HG03354 (cell line): ENCODE results near the gene TOP3B.

Experiments
- ATAC-seq: cut with Tn5 transposase; IDR thresholded peaks from one replicate; pipeline ENCODE4 v1.9.1; 2021; ENCODE audit warnings: mild to moderate bottlenecking; ENCODE audit not compliant: unreplicated experiment, poor library complexity, severe bottlenecking

The TOP3B gene

GRCh38 chr22:22013559-22014284 is 31.1 kb upstream of the TOP3B start:
- ATAC-seq = no peak

DNA sequence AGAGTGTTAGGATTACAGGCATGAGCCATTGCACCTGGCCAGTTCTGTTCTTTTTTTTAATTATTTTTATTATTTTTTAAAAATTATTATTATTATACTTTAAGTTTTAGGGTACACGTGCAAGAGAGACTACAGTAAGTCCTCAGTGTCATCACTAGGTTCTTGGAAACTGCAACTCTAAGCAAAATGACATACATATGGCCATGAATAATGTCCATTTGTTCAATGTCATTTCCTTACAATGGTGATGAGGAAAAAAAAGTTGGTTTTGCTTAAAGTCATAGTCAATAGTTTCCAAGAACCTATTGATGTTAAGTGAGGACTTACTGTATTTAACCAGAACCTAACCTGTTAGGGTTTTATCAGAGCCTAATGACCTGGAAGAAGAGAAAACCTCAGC is 29.4 kb upstream of the TOP3B start:
- no peak for ATAC-seq

- no peak for ATAC-seq
Measured at GRCh38 chr22:22010358-22010757, 27.8 kb upstream of the TOP3B start.

DNA sequence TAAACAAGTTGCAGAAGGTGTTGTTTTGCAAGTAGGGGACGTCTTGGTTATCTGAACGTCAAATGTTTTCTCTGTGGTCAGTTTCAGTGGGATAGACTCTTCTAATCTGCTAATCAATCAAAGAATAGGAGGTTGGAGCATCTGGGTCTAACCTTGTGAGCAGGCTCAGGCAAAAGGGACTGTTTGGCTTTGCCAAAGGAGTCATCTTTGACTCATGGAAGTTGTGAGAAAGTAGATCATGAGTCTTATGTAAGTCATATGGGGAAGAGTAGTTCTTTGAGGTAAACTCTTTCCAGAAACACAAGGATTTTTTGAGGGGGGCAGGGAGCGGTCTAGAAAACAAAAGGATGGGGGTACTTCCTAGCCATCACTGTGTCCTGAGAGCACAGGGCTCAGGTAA is 27.1 kb upstream of the TOP3B start:
- no peak for ATAC-seq

DNA sequence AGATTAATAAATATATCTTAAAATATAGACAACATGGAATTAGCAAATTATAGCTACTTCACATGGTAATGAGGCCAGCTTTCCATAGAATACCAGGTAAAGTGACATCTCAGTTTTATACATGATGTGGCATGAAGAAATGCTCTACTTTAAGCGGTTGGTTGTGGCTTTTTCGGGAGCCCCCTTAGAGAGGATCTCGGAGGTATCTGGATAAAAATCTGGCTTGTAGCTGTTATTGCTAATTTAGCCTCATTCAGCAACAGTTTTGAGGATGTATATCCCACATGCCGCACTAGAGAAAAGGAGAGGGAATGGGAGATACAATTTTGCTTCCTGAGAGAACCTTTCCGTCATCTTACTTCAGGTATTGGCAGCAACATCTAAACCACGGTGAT is 24.0 kb upstream of the TOP3B start:
- ATAC-seq = no peak

GRCh38 chr22:22005945-22006595 is 23.5 kb upstream of the TOP3B start:
- ATAC-seq = no peak

DNA sequence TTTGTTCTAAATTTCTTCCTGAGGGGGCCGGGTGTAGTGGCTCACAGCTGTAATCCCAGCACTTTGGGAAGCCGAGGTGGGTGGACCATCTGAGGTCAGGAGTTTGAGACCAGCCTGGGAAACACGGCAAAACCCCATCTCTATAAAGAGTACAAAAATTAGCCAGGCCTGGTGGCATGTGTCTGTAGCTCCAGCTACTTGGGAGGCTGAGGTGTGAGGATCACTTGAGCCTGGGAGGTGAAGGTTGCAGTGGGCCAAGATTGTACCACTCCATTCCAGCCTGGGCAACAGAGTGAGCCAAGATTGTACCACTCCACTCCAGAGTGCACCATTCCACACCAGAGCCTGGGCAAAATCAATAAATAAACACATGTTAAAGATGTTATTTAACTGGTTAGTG is 20.6 kb upstream of the TOP3B start:
- ATAC-seq = no peak

GRCh38 chr22:22002526-22003055 is 20.0 kb upstream of the TOP3B start:
- no peak for ATAC-seq

- ATAC-seq = no peak
Measured at GRCh38 chr22:22001664-22002525, 19.3 kb upstream of the TOP3B start.

GRCh38 chr22:21998595-21999247 is 16.1 kb upstream of the TOP3B start:
- ATAC-seq = no peak

DNA sequence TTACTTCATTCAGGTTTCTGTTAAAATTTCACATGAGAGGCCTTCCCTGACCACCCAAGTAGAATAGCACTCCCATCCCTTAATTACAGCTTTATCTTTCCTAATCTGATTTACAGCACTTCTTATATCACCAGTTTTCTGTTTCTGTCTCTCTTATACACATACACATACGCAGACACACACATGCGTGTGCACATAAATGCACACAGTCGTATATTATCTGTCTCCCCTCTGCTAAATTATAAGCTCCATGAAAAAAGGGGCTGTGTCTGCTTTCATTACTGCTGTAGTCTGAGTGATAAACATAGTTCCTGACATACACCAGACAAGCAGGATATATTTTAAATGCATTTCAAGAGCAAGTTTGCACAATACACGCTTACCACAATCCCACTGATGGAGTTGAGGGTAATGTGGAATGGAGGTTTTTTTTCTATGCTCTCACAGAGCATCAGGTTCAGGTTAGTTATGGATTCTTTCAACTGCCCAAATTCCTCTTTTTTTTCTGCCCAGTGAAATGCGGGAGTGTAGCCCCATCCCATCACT is 13.7 kb upstream of the TOP3B start:
- ATAC-seq = no peak

GRCh38 chr22:21995660-21996059 is 13.1 kb upstream of the TOP3B start:
- ATAC-seq = no peak

DNA sequence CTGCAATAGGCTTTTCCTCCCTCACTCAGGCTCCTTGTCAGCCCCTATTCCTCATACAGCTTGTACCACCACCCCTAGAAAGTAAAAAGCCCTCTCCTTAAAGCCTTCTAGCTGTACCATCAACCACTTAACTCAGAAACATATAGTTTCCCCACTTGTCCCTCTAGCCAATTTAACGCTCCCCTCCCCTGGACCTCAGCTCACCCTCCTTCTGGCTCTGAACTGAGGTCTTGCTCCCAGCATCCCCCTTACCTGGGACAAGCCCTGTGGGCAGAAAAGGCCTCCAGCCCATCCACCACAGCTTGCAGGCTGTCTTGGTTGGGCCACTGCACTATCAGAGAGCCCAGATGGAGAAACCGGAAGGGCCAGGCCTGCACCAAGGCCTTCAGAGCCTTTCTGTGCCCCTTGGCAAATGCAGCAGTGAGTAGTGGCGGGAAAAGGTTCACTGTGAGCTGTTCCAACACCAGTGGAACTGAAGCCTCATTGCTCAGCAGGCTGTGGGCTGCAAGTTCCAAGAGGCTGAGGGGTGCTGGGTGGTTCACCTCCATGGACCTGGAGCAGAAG is 12.4 kb upstream of the TOP3B start:
- no peak for ATAC-seq

DNA sequence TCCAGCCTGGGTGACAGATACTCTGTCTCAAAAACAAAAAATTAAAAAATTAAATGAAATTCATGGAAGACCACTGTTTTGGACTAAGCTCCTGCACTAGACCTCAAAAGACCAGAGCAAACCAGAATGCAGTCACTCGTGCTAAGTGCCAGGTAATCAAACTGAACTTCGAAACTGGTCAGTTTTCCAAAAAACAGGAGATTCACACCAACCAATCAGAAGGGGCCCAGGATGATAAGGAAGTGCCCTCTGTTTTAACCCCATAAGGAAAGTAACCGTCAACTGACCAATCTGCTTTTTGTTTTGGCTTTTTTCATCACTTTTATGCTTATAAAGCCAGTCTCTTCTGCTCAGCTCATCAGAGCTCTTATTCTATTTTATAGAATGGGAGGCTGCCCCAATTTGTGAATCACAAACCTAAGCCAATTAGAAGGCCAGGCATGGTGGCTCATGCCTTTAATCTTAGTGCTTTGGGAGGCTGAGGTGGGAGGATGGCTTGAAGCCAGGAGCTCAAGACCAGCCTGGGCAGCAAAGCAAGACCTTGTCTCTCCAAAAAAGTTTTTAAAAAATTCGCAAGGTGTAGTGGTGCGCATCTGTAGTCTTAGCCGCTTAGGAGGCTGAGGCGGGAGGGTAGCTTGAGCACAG is 10.1 kb upstream of the TOP3B start:
- no peak for ATAC-seq

DNA sequence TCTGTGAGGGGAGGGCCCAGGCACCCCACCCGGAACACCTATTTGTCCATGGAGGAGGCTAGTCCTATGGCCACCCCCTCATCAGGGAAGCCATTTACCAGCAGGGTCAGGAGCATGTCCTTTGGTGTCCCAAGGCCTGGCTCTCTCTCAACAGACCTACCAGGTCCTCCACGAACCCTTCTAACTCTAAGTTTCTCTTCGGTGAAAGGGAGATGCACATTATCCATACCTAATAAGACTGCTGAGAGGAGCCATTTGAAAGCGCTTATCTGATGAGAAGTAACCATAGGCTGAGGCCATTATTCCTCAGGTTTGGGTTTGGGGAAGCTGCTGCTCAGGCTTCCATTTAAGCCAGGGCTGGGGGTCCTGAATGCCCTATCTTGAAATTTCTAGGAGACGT is 9.2 kb upstream of the TOP3B start:
- no peak for ATAC-seq

DNA sequence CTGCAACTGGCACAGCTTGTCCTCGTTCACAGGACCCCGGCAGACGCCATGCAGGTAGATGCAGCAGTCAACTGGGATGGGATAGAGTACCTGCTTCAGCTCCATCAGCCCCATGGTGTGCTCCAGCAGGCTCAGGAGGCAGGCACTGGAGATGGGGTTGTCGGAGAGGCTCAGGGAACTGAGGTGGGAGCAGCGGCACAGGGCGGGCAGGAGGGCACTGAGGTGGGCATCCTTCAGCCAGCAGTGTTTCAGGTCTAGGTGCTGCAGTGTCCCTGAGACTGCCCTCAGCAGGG is 8.7 kb upstream of the TOP3B start:
- ATAC-seq = no peak

DNA sequence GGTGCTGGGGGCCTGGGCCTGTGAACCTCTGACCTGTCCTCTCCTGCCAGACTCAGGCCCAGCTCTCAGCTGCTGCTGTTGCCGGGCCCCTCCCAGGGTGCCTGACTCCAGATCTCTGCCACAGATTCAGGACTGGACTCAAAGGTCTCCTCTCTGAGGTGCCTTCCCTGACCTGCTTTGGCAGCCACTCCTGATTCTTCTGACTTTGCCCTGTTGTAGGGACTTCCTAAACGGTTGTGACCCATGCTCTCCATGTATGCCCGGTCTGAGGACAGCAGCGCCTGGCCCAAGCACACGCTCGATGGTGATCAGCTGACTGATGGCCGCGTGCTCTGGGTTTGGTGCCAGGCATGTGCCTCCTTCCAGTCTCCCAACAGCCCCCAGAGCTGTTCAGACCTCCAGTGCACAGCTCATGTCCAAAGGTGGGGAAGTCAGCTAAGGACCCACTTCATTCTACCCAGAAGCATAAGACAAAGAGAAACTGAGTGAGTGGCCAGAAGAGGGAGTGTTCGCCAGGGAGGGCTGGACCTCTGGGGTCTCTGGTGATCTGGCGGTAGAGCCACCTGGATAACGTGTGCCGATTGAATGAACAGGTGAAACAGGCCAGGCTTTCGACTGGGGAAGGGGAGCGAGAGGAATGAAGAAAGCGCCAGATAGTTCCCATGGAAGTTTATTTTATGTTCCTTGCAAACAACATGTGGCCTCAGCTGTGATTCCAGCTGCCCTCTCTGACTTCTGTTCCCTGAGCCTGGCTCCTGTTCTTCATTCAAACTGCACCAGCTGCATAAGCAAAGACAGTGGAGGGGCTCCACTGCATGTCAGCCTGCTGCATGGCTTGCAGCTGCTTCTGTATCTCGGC is 8.1 kb upstream of the TOP3B start:
- no peak for ATAC-seq

DNA sequence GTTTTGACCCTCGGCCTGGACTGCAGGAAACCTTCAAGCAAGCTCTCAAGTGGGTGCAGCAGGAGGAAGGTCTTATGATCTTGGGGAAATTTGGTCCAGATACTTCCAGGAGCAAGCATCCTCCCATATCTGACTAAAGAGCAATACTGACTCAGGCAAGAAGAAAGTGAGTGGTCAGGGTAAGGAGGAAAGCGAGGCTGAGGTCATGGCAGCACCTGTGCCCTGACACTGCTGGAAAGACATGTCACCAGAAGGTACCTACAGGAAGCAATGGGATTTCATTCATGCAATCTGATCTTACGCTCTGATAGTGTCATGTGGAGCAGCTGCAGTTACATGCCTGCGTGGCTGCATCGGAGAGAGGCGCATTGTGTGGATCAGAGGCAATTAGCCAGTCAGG is 6.5 kb upstream of the TOP3B start:
- no peak for ATAC-seq
